Sciatic nerve (tissue), 2 donors: ENCODE data around the gene MAML2. TPM values are rescaled to one million over a fixed set of nuclear protein-coding genes. Genes with fewer than 3 reads are reported as not detected.

Experiments used
- ATAC-seq: fragments of 200-7000 bp; cut with Tn5 transposase; one replicate; pipeline ENCODE4 v1.9.1; 2020; ENCODE audit warnings: mild to moderate bottlenecking, moderate library complexity
- DNase-seq: peaks from one replicate; pipeline ENCODE4 v3.0.0-alpha.2; 2020; ENCODE audit warnings: low spot score
- intact Hi-C: fragments of 100-400 bp; cut with DNase I; formaldehyde crosslinking; loops from one replicate; pipeline ENCODE4 v1.14.2; 2022
- total RNA-seq: library from RNA; stranded (reverse); fragmentation: NEBNext Ultra II Directional; extraction: Animal tissue kit (Norgen Biotek cat#: 25700); gene quantifications from one replicate; pipeline ENCODE4 v1.2.1, GENCODE V29; 2021
- donor health status: DM: no; HTN: no; CAD: no.
- donor health status: DM: no; HTN: no; CAD: no.

MAML2 gene
- total RNA-seq, 1 donor from 2014 or later: 30.4 TPM

DNA sequence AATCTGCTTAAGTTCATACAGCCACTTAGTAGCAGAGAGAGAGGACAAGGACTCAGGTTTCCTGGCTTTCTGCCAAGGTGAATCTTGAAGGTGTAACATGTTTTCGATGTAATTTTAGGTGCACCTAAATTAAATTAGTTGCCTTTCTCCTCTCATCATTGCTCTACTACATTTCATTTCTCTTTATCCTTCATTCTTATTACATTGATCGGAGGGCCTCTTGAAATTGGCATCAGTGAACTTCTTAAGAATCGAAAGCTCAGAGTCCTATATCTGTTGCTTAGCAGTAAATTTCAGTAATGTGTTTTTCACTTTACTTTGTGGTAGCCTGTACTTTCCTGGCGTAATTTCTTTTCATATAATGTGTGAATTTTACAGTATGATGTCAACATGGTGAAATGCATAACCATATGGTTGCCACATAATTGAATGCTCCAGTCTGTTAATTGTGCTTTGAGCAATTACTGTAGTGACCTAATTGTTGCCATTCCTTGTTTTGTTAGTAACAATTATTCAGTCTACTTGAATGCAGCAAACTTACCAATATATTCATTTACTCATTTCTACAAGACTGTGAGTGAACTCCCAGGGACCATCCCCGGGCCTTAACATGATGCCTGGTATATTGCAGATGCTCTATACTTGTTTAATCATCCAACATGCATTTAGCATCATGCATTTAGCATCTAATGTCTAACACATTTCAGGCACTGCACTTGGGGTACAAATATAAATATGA is 138.1 kb downstream of the MAML2 start:
- ATAC-seq (no peak), DNase-seq (no peak)
- intact Hi-C loops: no loop called here

DNA sequence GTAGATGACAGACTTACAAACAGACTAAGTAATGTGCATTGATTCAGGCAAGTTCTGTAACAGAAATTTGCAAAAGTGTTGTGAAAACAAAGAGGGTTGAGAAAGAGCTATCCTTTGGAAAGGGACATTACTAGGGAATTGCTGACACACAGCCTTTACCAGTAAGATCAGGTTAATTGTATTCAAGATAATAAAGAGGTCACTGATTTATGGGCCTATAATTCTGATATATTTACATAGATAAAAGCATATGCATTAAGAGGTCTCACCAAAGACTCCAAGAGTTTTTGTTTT is 138.7 kb downstream of the MAML2 start:
- ATAC-seq (no peak), DNase-seq (no peak)
- intact Hi-C loops: no loop called here

DNA sequence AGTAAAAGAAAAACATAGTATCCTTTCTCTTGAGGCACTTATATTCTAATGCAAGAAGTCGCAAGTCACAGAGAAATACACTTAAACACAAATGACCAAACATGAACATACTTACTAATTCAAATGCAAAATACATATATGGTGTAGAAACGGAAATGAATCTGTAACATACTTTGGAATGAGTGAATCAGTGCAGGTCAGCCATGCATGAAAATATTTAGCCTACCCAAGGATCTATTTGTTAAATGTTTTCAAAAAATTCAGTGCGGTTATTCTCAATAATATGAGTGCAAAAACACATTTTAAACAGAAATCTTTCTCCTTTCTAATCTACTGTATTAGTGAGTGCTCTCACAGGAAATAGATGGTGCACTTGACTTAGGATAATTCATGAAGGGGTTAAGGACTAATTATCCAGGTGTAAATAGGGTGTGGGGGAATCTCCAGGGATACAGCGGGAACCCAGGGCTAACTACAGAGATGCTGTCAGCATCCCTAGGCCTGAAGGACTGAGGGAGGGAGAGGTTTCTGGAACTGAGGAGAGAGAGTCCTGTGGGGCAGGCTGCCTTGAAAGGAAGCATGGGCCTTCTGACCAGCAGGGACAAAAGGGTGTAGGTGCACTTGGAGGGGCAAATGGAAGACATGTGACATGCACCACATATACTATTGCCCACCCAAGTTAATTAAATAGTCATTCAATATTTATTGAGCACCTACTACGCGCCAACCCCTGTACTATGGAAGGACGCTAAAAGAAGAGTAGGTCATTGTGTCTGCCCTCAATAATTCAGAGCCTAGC is 139.2 kb downstream of the MAML2 start:
- ATAC-seq: no peak
- intact Hi-C loops: no loop called here
- no peak for DNase-seq

DNA sequence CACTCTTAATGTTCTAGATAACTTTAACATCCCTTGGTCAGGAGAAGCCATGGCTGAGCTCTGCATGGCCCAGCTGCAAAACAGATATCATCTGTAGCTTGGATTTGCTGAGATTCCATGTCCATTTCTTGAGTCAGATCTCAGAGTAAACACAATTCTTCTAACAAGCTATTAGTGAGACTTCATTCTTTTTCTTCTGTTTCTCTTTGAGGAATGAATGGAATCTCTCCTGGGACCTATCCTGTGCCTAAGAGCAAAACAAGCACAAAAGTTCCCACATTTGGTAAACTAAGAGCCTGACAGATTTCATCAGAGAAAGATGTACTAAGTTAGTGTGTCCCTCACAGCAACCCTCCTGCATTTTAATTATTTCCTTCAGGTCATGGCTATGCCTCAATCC is 142.8 kb downstream of the MAML2 start:
- DNase-seq (no peak), ATAC-seq (peak; percentile 84)
- intact Hi-C loops: no loop called here

DNA sequence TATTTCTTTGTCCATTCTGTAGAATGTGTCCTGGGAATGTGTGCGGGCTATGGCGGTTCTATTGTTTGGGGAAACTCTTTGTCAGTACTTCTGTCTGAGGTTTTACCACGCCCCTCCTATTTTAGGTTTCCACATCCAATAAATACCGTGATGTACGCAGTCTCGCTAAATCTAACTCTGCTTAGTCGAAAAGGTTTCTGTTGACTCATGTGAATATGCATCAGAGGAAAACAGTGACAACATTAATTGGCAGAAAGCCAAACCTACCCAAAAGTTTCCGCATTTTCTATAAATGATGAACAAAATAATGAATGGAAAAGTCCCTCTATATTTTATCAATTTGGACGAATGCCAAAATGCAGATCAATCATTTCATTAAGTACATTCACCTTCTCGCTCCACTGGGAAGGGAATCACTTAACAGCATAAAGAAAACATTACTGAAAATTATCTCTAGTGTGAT is 143.4 kb downstream of the MAML2 start:
- DNase-seq (no peak), ATAC-seq (no peak)
- intact Hi-C loops: no loop called here

DNA sequence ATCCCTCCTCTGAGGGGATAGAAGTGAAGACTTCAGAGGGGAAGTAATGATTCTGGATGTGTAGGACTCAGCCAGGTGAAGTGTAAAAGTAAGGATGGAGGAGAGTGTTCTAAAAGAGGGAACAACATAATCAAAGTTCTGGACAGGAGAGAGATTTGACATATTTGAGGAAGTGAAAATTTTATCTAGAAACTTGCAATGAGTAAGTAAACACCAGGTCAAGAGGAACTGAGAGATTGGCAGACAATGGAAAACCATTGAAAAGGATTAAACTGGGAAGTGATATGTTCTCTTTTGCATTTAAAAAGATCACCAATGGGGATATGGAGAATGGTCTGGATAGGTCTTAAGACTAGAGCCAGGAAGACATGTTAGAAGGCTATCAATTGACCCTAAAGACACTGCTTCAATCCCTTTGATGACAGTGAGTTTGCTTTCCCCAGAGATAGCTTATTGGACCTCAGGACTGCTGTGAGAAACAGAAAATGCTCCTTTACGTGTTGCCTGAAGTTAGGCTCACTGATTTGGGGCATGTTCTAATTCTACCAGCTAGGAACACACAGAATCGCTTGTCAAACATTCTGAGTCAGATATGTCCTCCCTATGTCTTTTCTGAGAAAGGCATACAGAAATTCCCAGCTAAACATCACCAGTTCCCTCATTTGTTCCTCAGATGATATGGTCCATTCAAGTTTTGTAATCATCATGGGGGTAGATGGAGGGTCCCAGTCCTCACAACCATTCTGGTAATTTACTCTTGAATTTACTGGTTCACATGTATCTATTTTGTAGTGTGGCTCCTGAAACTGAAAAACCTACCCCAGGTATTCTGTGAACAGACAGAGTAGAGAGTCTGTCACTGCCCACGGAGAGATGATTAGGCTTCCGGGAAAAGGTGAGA is 144.9 kb downstream of the MAML2 start:
- DNase-seq (no peak), ATAC-seq (no peak)
- intact Hi-C loops: no loop called here

DNA sequence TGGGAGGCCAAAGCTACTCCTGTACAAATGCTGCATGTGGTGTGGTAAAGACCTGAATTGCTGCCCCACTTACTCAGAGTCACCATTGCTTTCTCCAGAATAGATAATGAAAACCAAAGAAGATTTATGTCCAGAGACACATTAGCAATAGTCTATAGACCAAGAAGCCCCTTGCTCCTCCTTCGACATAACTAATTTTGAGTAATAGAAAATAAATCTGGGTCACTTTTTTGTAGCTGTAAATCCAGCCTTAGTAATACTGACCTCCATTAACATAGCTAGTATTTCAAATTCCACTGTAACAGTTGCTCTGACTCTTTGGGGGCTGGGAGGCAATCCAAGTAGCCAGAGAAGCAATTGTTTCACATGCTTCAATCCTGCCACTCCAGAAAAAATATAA is 145.9 kb downstream of the MAML2 start:
- no peak for ATAC-seq
- DNase-seq: no peak
- intact Hi-C loops: no loop called here

DNA sequence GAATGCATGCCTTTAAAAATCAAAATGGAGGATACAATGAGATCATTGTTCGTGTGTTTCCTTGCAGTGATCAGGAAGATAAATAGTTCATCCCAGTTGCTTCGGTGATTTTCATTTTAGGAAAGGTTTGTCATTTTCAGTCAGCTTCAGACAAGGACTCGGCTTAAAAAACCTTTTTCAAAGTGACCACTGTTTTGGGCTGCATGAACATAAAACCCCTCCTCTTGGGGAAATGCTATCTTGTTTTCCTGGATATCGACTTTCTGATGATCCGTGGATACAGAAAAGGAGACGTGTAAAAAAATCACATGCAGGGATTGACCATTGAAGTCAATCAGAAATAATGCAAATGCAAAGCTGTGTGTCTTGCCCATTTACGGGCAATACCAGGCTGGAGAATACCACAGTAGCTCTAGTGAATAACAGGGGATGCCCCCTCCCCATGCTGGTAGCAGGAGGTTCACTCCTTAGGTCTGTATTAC is 146.8 kb downstream of the MAML2 start:
- no peak for ATAC-seq
- DNase-seq: no peak
- intact Hi-C loops: no loop called here

DNA sequence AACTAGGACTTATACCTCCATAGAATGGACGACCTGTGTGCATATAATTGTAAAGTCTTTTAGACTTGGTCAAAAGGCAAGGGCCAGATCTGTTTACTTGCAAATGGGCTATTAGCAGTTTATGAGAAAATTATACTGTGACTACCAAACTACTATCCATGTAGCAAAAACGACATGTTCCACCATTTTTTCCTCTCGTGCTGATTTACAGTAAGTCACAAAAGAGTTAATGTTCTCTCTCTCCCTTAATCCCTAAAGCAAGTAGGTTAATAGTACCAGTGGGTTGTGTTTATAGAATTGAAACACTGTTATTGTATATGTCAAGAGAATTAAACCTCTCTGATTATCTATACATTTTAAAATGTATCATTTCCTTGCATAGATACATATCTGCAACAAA is 147.3 kb downstream of the MAML2 start:
- intact Hi-C loops: no loop called here
- DNase-seq (no peak), ATAC-seq (no peak)

DNA sequence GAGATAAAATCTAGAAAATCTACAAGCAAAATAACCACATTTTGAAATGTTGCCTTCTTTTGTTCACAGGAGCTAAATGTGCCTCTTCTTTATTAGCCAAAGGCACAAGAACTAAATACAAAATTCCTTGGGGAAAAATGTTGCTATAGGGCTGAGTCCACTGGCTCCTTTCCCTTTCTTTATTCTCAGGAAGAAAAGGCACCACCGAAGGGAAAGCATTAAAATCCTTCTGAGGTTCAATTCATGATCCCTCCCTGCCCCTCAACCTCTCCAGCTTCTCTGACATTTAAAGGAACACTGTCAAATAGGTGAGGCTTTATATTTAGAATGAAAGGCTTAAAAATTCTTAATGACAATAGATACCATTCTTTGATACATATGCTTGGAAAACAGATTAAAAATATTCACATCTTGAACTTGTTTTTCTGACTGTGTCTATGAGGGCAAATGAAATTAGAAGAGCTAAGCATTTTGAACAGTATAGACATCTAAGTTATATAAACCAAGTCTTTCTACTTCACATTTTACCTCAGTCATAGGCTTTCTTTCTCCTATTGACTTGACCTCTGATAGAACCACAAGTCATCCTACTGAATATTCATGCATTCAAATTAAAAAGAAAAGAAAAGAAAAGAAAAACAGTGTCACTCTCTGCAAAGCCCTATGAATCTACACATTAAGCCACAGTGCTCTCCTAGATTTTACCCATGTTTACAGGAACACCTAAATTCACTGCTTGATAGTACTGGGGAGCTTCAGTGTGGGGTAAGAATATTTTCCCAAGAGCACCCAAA is 148.2 kb downstream of the MAML2 start:
- DNase-seq: no peak
- intact Hi-C loops: no loop called here
- no peak for ATAC-seq

DNA sequence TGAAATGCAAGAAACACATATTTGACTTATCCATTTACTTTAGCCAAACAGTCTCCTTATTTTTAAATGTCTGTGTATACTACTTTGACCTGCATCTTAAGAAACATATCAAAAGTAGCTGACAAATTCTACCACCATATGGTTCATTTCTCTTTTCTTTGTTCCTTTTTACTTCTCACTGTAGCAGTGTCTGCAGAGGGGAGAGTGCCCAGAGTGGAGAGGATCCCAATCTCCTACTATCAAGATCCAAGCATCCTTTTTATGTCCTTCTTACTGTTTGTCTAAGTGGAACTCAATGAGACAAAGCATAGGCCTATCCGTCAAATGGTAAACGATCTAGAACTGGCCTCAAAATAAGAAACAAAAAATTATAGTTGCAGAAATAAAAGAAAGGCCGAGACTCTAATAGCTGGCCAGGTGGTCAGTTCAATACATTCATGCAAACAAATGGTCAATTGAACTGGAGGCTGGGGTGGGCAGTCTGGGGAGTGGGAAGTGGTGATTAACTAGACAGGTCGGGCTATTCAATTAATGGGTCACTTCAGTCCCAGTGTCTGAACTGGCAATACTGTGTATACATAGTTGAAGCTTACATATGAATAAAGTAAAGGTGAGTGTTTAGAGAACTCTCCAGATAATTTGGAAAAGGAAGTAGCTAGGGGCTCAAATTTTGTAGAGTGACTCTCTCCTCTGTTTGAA is 149.1 kb downstream of the MAML2 start:
- intact Hi-C loops: no loop called here
- no peak for DNase-seq
- no peak for ATAC-seq

DNA sequence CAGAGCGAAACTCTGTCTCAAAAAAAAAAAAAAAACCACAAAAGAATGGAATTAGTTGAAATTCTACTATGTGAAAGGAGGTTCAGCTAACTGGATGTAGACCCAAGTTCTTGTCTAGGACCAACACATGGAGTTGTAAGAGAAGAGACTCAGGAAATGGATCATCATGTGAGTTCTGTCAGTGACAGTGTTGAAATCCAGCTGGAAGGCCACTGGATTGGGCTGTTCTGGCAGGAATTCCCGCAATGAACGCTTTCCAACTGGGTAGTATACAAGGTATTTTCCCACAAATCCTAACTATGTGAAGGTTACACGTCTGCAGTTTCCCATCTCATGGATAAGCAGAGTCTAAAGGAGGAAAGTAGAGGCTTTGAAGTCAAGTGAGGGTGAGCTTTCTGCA is 151.2 kb downstream of the MAML2 start:
- intact Hi-C loops: no loop called here
- no peak for ATAC-seq
- DNase-seq: no peak

DNA sequence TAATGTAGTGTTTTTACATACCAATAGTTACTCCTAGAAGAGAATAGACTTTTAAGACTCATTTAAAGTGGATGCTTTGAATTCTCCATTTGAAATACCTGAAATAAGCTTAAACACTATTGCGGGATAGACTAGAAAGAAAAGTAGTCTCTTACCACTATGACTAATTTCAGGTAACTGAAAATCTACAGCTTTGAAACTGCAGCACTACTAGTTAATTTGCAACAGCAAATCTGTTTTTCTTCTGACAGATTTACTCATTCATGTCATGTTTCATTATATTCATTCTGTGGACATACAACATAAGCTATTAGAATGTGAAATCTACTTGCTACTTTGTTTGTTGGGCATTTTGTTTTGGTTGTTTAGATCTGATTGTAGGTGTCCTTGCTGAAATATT is 153.6 kb downstream of the MAML2 start:
- DNase-seq (no peak), ATAC-seq (no peak)
- intact Hi-C loops: no loop called here

DNA sequence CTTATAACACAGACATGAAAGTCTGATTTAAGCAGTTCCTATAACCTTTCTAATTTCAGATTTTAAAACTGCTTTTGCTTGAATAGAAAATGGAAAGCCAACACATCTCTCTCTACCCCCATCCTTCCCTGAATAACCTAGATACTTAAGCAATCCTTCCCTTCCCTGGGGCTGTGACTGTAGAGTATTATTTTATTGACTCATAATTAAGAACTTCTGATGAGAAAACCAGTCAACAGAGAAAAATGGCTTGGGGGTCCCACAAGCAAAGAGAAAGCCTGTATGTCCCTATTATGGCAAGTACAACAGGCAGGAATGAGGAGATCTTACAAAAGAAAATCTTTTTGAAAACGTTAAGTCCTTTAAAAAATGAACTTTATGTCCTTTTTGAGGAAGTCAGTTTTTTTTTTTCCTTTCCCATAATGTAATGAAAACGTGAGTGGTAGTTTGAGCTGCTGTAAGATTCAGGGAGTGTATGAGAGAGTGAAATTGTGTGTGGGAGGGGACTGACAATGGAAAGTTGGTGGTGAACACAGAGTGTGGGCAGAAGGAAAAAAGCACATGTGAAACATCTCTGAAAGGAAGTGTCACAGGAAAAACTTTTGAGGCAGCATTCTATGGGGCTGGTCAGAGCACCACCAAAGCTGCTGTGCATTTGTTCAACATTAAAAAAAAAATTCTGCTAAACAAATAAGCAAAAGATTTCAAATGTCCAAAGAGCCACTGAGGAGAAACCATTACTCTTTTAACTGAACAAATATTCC is 154.6 kb downstream of the MAML2 start:
- DNase-seq: no peak
- ATAC-seq: peak; percentile 64
- intact Hi-C loops: no loop called here

DNA sequence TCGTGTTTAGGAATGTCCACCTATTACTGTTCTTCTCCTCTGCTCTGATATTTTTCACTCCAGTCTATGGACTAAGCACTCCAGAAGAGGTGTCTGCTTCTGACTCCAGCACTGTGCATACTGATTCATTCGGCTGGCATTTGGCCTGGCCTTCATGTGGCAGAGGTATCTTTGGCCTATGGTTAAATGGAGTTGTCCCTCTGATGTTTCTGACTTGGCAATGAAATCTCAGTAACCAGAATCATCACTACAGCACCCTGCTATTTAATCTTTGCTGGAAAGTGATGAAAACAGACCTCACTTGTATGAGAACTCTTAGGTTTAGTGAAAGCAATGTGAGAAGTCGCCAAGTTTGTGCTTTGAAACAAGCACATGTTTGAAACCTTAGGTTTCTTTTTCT is 155.2 kb downstream of the MAML2 start:
- no peak for DNase-seq

DNA sequence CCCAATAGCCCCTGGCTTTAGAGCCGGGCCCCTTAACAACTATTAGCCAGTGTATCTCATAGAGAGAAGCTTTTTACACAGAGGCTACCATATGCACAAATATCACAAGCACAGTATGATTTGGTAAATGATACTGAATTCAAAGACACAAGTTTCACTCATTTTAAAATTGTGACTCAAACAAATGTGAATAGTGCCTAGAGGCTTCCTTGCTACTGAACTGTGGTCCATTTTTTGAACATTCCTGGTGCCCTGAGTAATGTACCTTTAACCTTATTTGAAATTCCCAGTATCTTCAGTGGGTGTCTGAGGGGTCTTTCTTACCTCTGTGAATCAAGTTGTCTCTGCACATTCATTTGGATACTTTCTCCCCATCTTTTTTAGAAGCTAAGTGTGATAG is 156.2 kb downstream of the MAML2 start:
- intact Hi-C loops: no loop called here
- ATAC-seq: no peak

More for the DNA sequence above, 155.2 kb downstream of the MAML2 start:
- ATAC-seq: peak; percentile 63
- intact Hi-C loops: no loop called here

DNA sequence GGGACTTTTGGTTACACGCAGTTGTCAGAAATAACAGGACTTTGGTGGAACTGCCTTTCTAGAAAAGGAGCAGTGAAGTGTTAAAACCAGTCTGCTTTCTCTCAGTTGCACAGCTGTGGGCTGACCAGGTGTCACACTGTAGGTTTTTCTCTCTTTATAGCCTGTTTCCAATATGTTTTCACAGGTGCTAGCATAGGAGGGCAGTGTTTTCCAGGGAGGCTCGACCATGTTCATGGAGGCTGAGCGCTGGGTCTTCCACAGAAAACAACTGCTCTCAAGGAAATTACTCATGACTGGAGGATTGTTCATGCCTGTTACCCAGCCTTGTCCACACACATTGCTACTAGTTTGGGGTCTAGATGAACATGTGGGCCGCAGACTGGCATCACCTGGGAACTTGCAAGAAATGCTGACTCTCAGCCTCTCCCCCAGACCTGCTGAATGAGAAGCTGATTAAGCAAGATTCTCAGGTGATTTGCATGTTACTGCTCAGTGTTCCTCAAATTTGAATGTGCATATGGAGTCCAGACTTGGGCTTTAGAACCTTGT is 157.7 kb downstream of the MAML2 start:
- intact Hi-C loops: no loop called here
- DNase-seq: no peak
- no peak for ATAC-seq

More for the DNA sequence above, 156.2 kb downstream of the MAML2 start:
- no peak for DNase-seq
